ENCODE results near the gene RAB35.

Gene RAB35

GRCh38 chr12:120116441-120116791, at the start of gene RAB35:
RAB35 (minus strand) TSS chr12:120116753; CDS start chr12:120116650, 103 bp downstream.
- in situ Hi-C loops (cut with MboI; ENCODE audit: low pct_unique_long_range_greater_than_20kb, low sequenced_read_pairs, unreplicated experiment): no loop called here
- no peak for DNase-seq (ENCODE audit: low spot score)
- TF ChIP-seq CTCF (IDR thresholded peaks at IDR 0.05; ENCODE audit: extremely low read depth, insufficient read depth, missing control alignments): no peak

GRCh38 chr12:120164293-120164692, 47.7 kb upstream of the RAB35 start:
- no peak for DNase-seq (ENCODE audit: low spot score)
- TF ChIP-seq CTCF (IDR thresholded peaks at IDR 0.05; ENCODE audit: extremely low read depth, insufficient read depth, missing control alignments): no peak
- in situ Hi-C loops (cut with MboI; ENCODE audit: low pct_unique_long_range_greater_than_20kb, low sequenced_read_pairs, unreplicated experiment): no loop called here

GRCh38 chr12:120162763-120163162, 46.2 kb upstream of the RAB35 start:
- in situ Hi-C loops (cut with MboI; ENCODE audit: low pct_unique_long_range_greater_than_20kb, low sequenced_read_pairs, unreplicated experiment): no loop called here
- no peak for DNase-seq (ENCODE audit: low spot score)
- TF ChIP-seq CTCF (IDR thresholded peaks at IDR 0.05; ENCODE audit: extremely low read depth, insufficient read depth, missing control alignments): no peak

- no peak for TF ChIP-seq CTCF (IDR thresholded peaks at IDR 0.05; ENCODE audit: extremely low read depth, insufficient read depth, missing control alignments)
- DNase-seq (ENCODE audit: low spot score): no peak
- in situ Hi-C loops (cut with MboI; ENCODE audit: low pct_unique_long_range_greater_than_20kb, low sequenced_read_pairs, unreplicated experiment): no loop called here
Measured at GRCh38 chr12:120161852-120162251, 45.3 kb upstream of the RAB35 start.

- no peak for TF ChIP-seq CTCF (IDR thresholded peaks at IDR 0.05; ENCODE audit: extremely low read depth, insufficient read depth, missing control alignments)
- no peak for DNase-seq (ENCODE audit: low spot score)
- in situ Hi-C loops (cut with MboI; ENCODE audit: low pct_unique_long_range_greater_than_20kb, low sequenced_read_pairs, unreplicated experiment): no loop called here
Measured at GRCh38 chr12:120159509-120160237, 43.1 kb upstream of the RAB35 start.

- in situ Hi-C loops (cut with MboI; ENCODE audit: low pct_unique_long_range_greater_than_20kb, low sequenced_read_pairs, unreplicated experiment): no loop called here
- no peak for DNase-seq (ENCODE audit: low spot score)
- TF ChIP-seq CTCF (IDR thresholded peaks at IDR 0.05; ENCODE audit: extremely low read depth, insufficient read depth, missing control alignments): no peak
Measured at GRCh38 chr12:120158351-120158750, 41.8 kb upstream of the RAB35 start.

Data from GM13977 (cell line).